Common myeloid progenitor, CD34-positive (primary cell): ENCODE data around the gene THEM4.

Experiments used
- CTCF ChIA-PET: fragments of 350-600 bp; sonication (Branson Sonifier 250); formaldehyde crosslinking; loops from one replicate; lab custom pipeline; 2021; ENCODE audit warnings: antibody characterized with exemption; lab: Charles Lee
- POLR2A ChIA-PET: fragments of 350-600 bp; sonication (Branson Sonifier 250); formaldehyde crosslinking; loops from one replicate; lab custom pipeline; 2021; ENCODE audit warnings: antibody characterized with exemption; lab: Charles Lee
- DNase-seq, 3 donors: peaks; one replicate each; pipeline versions ENCODE4 v3.0.0 to v3.0.0-alpha.2; 2013
- H3K27ac ChIP-seq, 2 experiments: 1 replicate in 1 of 2; 2 replicates in 1 of 2; pipeline ENCODE4 v1.7.0; 2013; ENCODE audit warnings: inconsistent platforms in 2 of 2, low read length in 2 of 2, mild to moderate bottlenecking in 2 of 2, low read depth in 1 of 2, moderate library complexity in 1 of 2; ENCODE audit not compliant: severe bottlenecking in 2 of 2, insufficient read depth in 1 of 2, poor library complexity in 1 of 2
- H3K27me3 ChIP-seq, 5 experiments: replicated peaks in 2 of 5; 1 replicate in 3 of 5; 2 replicates in 2 of 5; pipeline versions ENCODE4 v1.6.1 to v1.7.0; 2013; ENCODE audit warnings: low read length in 4 of 5, mild to moderate bottlenecking in 2 of 5, moderate library complexity in 2 of 5, inconsistent platforms in 1 of 5; ENCODE audit not compliant: insufficient read depth in 5 of 5, control insufficient read depth in 4 of 5
- H3K36me3 ChIP-seq, 4 experiments: 1 replicate in 2 of 4; 2 replicates in 2 of 4; pipeline versions ENCODE4 v1.6.1 to v1.7.0; 2013; ENCODE audit warnings: low read length in 3 of 4, control low read depth in 1 of 4, mild to moderate bottlenecking in 1 of 4; ENCODE audit not compliant: control insufficient read depth in 4 of 4, insufficient read depth in 4 of 4
- H3K4me1 ChIP-seq, 4 experiments: 1 replicate in 3 of 4; 2 replicates in 1 of 4; pipeline versions ENCODE4 v1.6.1 to v1.7.1; 2013; ENCODE audit warnings: low read length in 3 of 4, mild to moderate bottlenecking in 3 of 4, control low read depth in 1 of 4, inconsistent platforms in 1 of 4, moderate library complexity in 1 of 4; ENCODE audit not compliant: control insufficient read depth in 4 of 4, insufficient read depth in 4 of 4; ENCODE audit errors: control extremely low read depth in 1 of 4
- H3K4me3 ChIP-seq, 7 experiments: 1 replicate in 4 of 7; 2 replicates in 3 of 7; pipeline versions ENCODE4 v1.5.1 to v1.7.0; 2013; ENCODE audit warnings: mild to moderate bottlenecking in 7 of 7, low read length in 6 of 7, moderate library complexity in 6 of 7, inconsistent platforms in 2 of 7, low read depth in 2 of 7, control low read depth in 1 of 7; ENCODE audit not compliant: insufficient read depth in 4 of 7, control insufficient read depth in 1 of 7; ENCODE audit errors: extremely low read depth in 1 of 7
- H3K9me3 ChIP-seq, 5 experiments: 1 replicate in 4 of 5; 2 replicates in 1 of 5; pipeline versions ENCODE4 v1.6.1 to v1.7.1; 2013; ENCODE audit warnings: low read length in 4 of 5, mild to moderate bottlenecking in 2 of 5, inconsistent platforms in 1 of 5, low read depth in 1 of 5, moderate library complexity in 1 of 5; ENCODE audit not compliant: control insufficient read depth in 4 of 5, insufficient read depth in 2 of 5; ENCODE audit errors: control extremely low read depth in 1 of 5
- WGBS: methylation state at CpG from one replicate; pipeline ENCODE4 v1.1.5; 2013; ENCODE audit not compliant: insufficient coverage; 5-methylcytosine and 5-hydroxymethylcytosine counted together

THEM4 gene

GRCh38 chr1:151830055-151830454, 79.3 kb downstream of the THEM4 start:
- Histone ChIP-seq H3K4me3 (no peak overlapping the region), H3K4me1 (peaks cover 7 to 63% (median 45%) of the 10 kb centered on the region in 4 experiments), H3K27ac (no peak overlapping the region), H3K36me3 (no peaks in the 10 kb centered on the region), H3K27me3 (no peaks in the 10 kb centered on the region), H3K9me3 (no peaks in the 10 kb centered on the region)
- ChIA-PET POLR2A (interaction anchor here (0.6 kb wide), 2 partner anchors 31 to 32 kb away, joined by 3 read pairs; no protein-coding TSS in a partner anchor), CTCF (interaction anchor here (0.9 to 2.0 kb wide), 3 partner anchors 10 to 28 kb away, joined by 4 to 5 read pairs (median 4); no protein-coding TSS in a partner anchor)
- no peak for DNase-seq
- WGBS: 29% methylated on average over 1 of the region's 6 CpGs

- Histone ChIP-seq H3K4me3 (no peak overlapping the region), H3K27ac (no peak overlapping the region), H3K4me1 (peaks cover 7 to 68% (median 49%) of the 10 kb centered on the region in 4 experiments), H3K36me3 (no peaks in the 10 kb centered on the region), H3K27me3 (no peaks in the 10 kb centered on the region), H3K9me3 (no peaks in the 10 kb centered on the region)
- 31% methylated on average over 3 of the region's 4 CpGs for WGBS
- DNase-seq: peak in 1 of 3 donors; percentile 39
- CTCF ChIA-PET: interaction anchor here (0.9 to 2.0 kb wide), 4 partner anchors 9 to 136 kb away, joined by 4 to 5 read pairs (median 4); no protein-coding TSS in a partner anchor
- POLR2A ChIA-PET: interaction anchor here (0.6 kb wide), 1 partner anchor 32 kb away, joined by 3 read pairs; no protein-coding TSS in a partner anchor
Measured at GRCh38 chr1:151829352-151830046, 79.8 kb downstream of the THEM4 start.

DNA sequence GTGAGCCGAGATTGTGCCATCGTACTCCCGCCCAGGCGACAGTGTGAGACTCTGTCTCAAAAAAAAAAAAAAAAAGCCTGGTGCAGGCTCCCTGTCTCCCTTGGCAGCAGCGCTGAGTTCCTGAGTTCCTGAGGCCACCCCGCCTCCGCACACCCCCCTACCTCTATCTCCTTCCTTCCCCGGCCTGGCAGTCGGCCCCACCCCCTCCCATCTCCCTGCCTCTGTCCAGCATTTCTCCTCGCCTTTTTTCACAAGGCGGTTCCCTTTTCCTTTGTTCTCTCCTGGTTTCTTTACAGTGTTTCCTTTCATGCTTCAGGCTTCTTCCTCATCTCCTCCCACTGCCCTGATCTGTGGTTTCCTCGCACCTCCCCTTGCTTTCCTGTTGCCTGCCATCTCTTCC, 80.4 kb downstream of the THEM4 start:
- H3K4me1 ChIP-seq: peaks cover 7 to 66% (median 51%) of the 10 kb centered on the region in 4 experiments
- peak; percentile 34 to 63 (median 42) for DNase-seq
- H3K4me3 ChIP-seq: peak overlapping the region in 1 of 7 experiments; percentile 36
- H3K27ac ChIP-seq: no peak overlapping the region
- no peaks in the 10 kb centered on the region for H3K9me3 ChIP-seq
- ChIA-PET CTCF (interaction anchor here (0.7 to 1.8 kb wide), 3 partner anchors 38 to 135 kb away, joined by 3 to 5 read pairs (median 3); partner anchors contain the start of gene TDRKH), POLR2A (no interaction called here)
- H3K27me3 ChIP-seq: no peaks in the 10 kb centered on the region
- H3K36me3 ChIP-seq: no peaks in the 10 kb centered on the region
- WGBS: 0% methylated on average over 11 of the region's 12 CpGs

DNA sequence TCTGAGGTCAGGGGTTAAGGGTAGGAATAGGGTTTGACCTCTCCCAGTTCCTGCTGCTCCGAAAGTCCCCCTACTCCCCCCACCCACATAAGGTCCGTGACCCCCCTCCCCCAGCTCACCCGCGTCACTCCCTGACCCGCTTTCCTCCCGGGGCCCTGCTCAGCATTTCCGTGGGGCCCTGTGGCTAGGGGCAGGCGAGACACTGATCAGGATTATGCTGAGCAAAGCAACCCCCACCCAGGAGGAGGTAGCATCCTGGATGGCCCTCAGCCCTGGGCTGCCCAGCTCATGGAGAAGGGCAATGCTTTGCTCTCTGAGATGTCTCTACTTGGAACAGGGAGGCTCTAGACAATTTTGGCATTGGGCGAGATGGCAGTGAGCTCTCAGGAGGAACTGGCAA, 81.5 kb downstream of the THEM4 start:
- Histone ChIP-seq H3K4me3 (peak overlapping the region in 3 of 7 experiments; percentile 13 to 48 (median 36)), H3K4me1 (peaks cover 7 to 64% (median 47%) of the 10 kb centered on the region in 4 experiments), H3K9me3 (no peaks in the 10 kb centered on the region), H3K36me3 (no peaks in the 10 kb centered on the region), H3K27ac (no peak overlapping the region), H3K27me3 (no peaks in the 10 kb centered on the region)
- POLR2A ChIA-PET: no interaction called here
- WGBS: 18% methylated on average over 5 of the region's 9 CpGs
- CTCF ChIA-PET: interaction anchor here (0.7 to 1.8 kb wide), 3 partner anchors 18 to 134 kb away, joined by 3 to 5 read pairs (median 3); partner anchors contain the start of gene TDRKH
- no peak for DNase-seq

DNA sequence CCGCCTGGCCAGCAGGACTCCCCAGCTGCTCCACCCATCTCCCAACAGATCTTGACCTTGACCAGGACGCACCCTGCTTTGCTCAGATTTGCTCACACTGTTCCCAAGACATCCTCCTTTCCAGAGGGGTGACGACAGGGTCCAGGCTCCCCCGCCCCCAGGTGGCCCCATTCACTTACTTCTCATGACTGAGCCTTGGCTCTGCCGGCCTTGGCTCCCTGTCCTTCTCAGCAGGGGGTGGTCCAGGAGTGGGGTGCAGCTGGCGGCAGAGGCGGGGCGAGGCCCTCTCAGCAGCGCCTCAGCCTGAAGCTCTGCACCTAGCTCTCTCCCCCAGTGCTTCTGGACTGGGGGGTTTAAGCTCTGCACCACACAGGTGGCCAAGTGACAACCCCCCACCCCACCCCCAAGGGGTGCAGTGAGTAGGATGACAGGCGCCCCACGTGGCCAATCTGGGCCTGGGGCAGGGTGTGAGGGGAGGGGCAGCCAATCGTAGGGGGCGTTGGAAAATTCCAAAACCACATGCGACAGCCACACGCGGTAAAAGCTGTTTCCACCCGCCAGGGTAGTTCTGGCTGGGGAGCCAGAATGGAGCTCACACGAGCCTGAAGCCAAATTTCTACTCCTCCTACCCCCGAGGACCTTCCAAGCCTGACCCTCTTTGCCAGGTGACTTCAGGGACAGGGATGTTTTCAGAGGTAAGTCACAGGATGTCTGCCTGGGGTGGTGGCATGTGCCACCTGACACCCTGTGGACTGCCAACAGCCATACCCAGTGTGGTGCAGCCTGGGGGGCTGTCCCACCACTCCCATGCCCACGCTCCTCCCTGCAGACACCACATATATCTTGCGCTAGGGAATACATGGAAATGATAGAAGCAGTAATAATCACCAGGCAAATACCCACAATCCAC, 83.3 kb downstream of the THEM4 start:
- DNase-seq: no peak
- H3K4me1 ChIP-seq: peaks cover 7 to 69% (median 55%) of the 10 kb centered on the region in 4 experiments
- no peaks in the 10 kb centered on the region for H3K36me3 ChIP-seq
- no peak overlapping the region for H3K27ac ChIP-seq
- no peaks in the 10 kb centered on the region for H3K9me3 ChIP-seq
- WGBS: 79% methylated on average over 14 of the region's 21 CpGs
- no peaks in the 10 kb centered on the region for H3K27me3 ChIP-seq
- no peak overlapping the region for H3K4me3 ChIP-seq
- POLR2A ChIA-PET: no interaction called here
- CTCF ChIA-PET: interaction anchor here (1.0 to 1.3 kb wide), 2 partner anchors 91 to 106 kb away, joined by 3 to 4 read pairs; no protein-coding TSS in a partner anchor

GRCh38 chr1:151825204-151825603, 84.1 kb downstream of the THEM4 start:
- Histone ChIP-seq H3K9me3 (no peaks in the 10 kb centered on the region), H3K27ac (no peak overlapping the region), H3K4me1 (peaks cover 11 to 70% (median 59%) of the 10 kb centered on the region in 4 experiments), H3K4me3 (no peak overlapping the region), H3K27me3 (no peaks in the 10 kb centered on the region), H3K36me3 (no peaks in the 10 kb centered on the region)
- ChIA-PET CTCF (interaction anchor here (1.2 to 1.3 kb wide), 2 partner anchors 105 to 360 kb away, joined by 3 read pairs; no protein-coding TSS in a partner anchor), POLR2A (no interaction called here)
- no peak for DNase-seq
- 88% methylated on average over 9 of the region's 9 CpGs for WGBS
